Measurements from ENCODE around the gene ACOT8.

- no peak for TF ChIP-seq EZH2 (IDR thresholded peaks at IDR 0.05)
- no peak for TF ChIP-seq CTCF (IDR thresholded peaks at IDR 0.05)
- TF ChIP-seq EZH2phosphoT487 (IDR thresholded peaks at IDR 0.05) = no peak
These were observed 15.4 kb upstream of the ACOT8 start for GRCh38 chr20:45872626-45873025.

Measured in neural progenitor cell (in vitro differentiated cells).